COR-L47 (cell line): Measurements from ENCODE around the gene CARMIL1.

Experiments used
- DNase-seq: peaks from one replicate; lab custom pipeline; 2025; lab: John Stamatoyannopoulos, UW

Gene CARMIL1

GRCh38 chr6:25278914-25279747 lies at the start of gene CARMIL1:
CARMIL1 (plus strand) TSS chr6:25279374; CDS start chr6:25279796, 422 bp downstream.
- DNase-seq = peak; percentile 87

GRCh38 chr6:25229671-25230321 lies 49.4 kb upstream of the CARMIL1 start:
- DNase-seq = no peak

DNA sequence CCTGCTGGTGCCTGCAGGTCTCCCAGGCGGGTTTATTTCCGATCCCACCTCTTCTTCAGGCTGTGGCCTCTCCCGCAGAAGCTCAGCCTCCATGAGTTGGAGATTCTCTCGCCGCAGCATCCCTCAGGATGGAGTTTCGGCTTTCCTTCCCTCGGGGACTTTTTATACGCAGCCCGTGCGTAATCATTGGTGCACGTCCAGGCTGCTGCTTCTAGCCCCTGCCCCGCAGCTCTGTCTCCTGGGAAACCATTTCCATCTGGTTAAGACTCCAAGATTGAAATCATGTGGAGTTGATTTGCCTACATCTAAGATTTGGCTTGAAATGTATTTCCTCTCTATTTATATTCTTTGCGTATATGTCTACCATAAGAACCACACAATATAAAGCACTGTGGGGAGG lies 46.7 kb upstream of the CARMIL1 start:
- DNase-seq = no peak

DNA sequence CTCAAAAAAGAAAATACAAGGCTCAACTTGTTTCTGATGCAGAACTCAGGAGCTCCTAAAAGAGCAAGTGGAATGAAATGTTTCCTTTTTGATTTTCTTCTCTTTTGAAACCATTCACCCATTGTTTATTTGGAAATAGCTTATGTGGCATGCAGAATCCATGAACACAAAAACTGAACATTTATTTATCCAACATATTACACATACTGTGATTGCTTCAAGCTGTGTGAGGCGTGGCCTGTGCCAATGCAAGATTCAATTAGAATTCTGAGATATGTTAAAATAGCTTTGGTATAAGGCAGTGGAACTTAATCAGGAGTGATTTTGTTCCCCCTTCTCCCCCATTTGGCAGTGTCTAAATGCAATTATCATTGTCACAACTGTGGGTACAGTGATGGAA lies 45.9 kb upstream of the CARMIL1 start:
- no peak for DNase-seq

- no peak for DNase-seq
These were observed 41.6 kb upstream of the CARMIL1 start for GRCh38 chr6:25237579-25237978.

DNA sequence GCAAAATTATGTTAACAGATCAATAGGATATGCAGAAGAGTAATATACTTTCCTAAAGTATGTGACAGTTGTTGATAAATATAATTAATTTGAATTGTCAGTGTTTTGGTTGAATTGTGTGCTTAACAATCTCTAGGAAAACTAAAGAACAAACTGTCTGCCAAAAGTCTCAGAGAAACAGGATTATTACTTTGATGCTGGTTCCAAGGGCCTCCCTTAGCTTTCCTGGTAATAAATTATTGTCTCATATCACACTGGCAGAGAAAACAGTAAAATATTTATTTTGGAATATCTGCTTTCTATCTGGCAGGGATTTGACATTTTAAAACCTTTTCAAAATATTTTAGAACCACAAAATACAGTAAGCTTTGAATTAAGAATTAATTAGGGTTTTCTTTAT lies 40.1 kb upstream of the CARMIL1 start:
- DNase-seq = no peak

DNA sequence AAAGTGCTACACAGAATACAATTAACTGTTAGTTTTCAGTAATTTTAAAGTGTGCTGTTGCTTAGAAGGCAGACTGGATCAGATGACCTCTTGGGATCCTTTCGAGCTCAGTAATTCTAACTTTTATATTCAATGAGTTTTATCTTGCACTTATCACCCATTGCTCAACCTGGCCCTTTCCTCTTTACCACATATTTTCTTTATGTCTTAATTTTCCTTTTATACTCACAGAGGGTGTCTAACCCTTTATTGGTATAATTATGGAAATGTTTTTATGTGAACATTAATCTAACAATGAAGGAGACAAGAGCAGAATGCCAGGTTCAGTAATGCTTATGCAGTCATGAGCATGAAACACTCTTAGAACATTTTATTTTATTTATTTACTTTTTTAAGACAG lies 39.7 kb upstream of the CARMIL1 start:
- DNase-seq = no peak

GRCh38 chr6:25242567-25242966 lies 36.6 kb upstream of the CARMIL1 start:
- DNase-seq = no peak

DNA sequence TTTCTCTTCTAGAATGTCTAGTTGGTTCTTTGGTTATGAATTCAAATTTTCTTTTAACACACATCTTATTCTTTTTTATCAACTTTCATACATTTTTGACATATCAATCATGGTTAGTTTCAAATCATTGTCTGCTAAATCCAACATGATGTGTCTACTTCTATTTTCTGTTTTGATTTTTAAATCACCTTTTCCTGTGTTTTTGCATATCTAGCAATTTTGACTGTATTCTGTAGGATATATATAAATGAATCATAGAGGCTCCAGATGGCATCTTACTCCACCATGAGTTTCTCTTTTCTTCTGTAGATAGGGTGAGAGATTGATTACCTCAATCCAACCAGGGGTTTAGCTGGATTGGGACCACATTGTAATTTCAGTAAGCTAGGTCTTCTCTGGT lies 34.3 kb upstream of the CARMIL1 start:
- DNase-seq = no peak

GRCh38 chr6:25248123-25248522 lies 31.1 kb upstream of the CARMIL1 start:
- DNase-seq = no peak

- DNase-seq = no peak
These were observed 30.0 kb upstream of the CARMIL1 start for GRCh38 chr6:25249133-25249532.

GRCh38 chr6:25250878-25251277 lies 28.3 kb upstream of the CARMIL1 start:
- DNase-seq = no peak

GRCh38 chr6:25251426-25251825 lies 27.7 kb upstream of the CARMIL1 start:
- DNase-seq = no peak

DNA sequence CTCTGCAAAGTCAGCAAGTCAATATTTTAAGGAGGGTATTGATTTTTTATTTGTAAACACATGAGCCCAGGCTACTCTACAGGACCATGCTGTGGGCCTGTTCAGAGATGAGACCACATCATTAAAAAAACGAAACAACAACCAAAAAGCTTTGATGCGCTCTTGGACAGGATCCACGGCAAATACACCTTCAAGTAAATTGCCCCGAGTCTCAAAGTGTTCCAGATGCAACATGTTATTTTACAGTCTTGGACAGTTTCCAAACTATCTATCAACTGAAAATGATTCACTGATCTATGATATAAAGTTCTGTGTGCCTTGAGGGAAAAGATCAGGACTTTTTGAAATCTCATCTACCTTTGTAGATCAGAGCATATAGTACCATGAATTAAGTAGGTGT lies 25.8 kb upstream of the CARMIL1 start:
- peak; percentile 87 for DNase-seq

GRCh38 chr6:25254671-25255070 lies 24.5 kb upstream of the CARMIL1 start:
- DNase-seq = no peak

GRCh38 chr6:25257686-25258348 lies 21.4 kb upstream of the CARMIL1 start:
- no peak for DNase-seq

- no peak for DNase-seq
These were observed 19.4 kb upstream of the CARMIL1 start for GRCh38 chr6:25259756-25260155.

DNA sequence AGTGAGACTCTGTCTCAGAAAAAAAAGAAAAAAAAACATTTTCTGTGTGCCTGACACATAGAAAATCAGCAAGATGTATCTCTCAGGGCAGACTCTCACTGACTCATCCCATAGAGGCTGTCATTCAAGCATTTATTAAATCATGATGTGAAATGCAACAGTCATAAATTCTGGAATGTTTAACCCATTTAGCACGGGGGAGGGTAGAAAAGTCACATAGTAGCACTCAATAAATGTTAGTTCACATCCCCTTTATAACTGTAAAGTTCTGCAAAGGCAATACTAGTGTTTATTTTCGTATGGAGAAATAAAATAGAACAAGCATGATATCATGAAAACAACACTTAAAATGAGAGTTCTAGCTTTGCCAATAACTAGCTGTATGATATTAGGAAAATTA lies 15.5 kb upstream of the CARMIL1 start:
- DNase-seq = no peak

- DNase-seq = no peak
These were observed 12.6 kb upstream of the CARMIL1 start for GRCh38 chr6:25266456-25267100.

- DNase-seq = no peak
These were observed 11.5 kb upstream of the CARMIL1 start for GRCh38 chr6:25267662-25268061.

DNA sequence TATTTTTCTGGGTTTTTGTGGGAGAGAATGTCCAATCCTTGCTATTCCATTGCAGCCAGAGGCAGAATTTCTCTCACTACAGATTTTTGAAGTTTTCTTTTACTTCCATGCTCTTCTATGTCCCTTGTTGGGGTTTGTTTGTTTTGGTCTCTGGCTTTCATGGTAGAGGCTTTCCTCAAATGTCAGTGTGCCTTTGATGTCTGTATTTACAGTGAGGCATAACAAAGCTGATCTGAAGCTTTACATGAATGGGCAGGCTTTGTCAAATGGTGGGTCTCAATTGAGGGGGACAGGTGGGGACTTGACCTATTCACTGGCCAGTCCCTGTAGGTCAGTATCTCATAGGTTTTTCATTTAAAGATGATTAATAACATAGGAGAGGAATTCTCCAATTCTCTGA lies 8.6 kb upstream of the CARMIL1 start:
- DNase-seq = no peak

DNA sequence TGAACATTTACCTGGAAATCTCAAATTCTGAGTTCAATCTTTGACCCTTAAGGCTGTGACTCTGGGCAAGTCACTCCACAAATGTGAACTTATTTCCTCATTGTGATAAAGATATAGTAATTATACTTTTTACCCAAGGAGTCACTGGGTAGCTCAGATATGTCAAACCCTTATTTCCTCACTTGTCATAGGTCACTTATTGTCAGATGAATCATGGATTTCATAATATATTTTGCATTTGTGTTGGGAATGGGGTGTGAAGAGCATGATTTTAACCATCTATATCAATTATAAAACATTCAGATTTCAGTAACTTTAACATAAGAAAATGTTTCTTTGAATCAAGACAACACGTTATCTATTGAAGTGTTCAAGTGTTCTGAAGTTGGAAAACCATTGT lies 3.7 kb upstream of the CARMIL1 start:
- DNase-seq = no peak

- no peak for DNase-seq
These were observed 1.8 kb upstream of the CARMIL1 start for GRCh38 chr6:25277386-25277785.
